ENCODE data around the gene SCGB3A1.

The SCGB3A1 gene, protein sequence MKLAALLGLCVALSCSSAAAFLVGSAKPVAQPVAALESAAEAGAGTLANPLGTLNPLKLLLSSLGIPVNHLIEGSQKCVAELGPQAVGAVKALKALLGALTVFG

DNA sequence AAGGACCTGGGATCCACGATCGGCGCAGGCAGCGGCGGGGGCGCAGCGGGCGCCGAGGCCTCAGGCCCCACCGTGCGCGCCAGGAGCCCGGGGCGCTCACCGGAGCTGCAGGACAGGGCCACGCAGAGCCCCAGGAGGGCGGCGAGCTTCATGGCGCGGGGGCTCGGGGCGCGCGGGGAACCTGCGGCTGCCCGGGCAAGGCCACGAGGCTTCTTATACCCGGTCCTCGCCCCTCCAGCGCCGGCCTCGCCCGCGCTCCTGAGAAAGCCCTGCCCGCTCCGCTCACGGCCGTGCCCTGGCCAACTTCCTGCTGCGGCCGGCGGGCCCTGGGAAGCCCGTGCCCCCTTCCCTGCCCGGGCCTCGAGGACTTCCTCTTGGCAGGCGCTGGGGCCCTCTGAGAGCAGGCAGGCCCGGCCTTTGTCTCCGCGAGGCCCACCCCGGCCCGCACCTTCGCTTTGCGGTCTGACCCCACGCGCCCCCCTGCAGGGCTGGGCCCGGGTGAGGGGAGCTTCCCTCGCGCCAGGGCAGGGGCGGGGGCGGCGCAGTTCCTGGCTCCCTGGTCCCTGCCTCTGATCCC lies at the start of gene SCGB3A1:
TSS of gene SCGB3A1 (minus strand) at position 189 of the 577 bp plus-strand sequence. CDS start at position 152, 37 bp downstream.
- DNase-seq = peak; percentile 16

GRCh38 chr5:180640611-180640860 lies 49.2 kb upstream of the SCGB3A1 start:
- no peak for DNase-seq

GRCh38 chr5:180639741-180640610 lies 48.7 kb upstream of the SCGB3A1 start:
- DNase-seq = no peak

DNA sequence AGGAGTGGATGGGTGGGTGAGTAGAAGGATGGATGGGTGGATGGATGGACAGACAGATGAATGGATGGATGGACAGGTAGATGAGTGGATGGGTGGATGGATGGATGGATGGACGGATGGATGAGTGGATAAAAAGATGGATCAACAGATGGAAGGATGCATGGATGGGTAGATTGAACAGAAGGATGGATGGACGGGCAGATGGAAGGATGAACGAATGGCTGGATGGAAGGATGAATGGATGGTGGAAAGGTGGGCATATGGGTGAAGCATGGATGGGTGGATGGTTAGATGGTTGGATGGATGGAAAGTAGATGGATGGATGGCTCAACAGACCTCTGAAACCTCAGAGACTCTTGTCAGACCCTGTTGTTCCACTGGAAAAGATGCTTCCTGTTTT lies 48.0 kb upstream of the SCGB3A1 start:
- DNase-seq = no peak

GRCh38 chr5:180637962-180638680 lies 46.8 kb upstream of the SCGB3A1 start:
- no peak for DNase-seq

GRCh38 chr5:180636403-180637075 lies 45.2 kb upstream of the SCGB3A1 start:
- no peak for DNase-seq

GRCh38 chr5:180636016-180636402 lies 44.7 kb upstream of the SCGB3A1 start:
- no peak for DNase-seq

- DNase-seq = no peak
These were observed 42.2 kb upstream of the SCGB3A1 start for GRCh38 chr5:180633283-180634177.

DNA sequence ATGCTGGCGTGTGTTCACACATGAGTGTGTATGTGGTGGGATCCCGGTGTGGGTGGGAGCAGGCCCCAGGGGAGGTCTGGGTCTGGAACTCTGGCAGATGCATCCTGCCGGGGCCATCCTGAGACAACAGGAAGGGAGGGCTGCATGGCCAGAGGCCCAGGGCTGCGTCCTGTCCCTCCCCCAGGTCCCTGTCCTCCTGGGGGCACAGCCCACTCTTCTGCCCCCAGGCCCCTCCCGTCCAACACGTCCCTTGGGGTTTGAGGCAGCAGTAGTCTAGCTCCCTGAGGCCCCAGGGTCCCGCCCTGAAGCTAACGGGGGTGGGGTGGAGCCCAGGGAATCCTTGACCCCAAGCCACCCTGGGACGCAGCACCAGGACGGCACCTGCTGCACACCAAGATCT lies 41.5 kb upstream of the SCGB3A1 start:
- no peak for DNase-seq

DNA sequence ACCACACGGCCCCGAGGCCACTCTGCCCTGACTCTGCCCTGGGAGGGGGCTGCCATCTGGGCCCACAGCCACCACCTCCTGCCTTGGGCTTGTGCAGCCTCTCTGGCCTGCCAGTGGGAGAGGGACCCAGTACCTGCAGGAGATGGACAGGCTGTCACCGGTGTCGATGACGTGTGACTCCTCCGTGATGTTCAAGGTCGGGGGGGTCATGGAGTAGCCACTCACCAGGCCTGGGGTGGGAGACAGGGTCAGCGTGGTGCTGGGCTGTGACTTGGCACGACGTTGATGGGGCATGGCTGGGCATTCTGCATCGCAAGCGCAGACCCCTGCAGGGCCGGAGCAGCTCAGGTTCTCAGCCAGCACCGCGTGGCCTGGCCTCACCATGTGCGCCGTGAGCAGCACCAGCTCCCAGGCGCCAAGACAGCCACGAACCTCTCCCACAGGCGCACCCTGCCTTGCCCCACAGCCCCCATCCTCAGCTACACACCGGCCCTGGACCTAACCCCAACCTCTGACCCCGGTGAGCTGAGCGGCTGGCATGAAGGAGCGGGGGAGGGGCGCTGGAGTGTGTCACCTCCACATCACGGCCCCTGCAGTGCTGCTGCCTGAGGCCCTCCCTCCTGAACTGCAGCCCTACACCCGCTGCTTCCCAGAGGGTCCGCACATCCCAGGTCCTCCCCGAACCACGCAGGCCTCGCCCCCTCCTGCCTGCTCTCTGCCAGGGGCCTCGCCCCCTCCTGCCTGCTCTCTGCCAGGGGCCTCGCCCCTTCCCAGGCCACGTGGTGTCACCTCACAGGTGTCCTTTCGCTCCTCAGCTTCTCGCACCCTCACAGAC lies 40.5 kb upstream of the SCGB3A1 start:
- no peak for DNase-seq

DNA sequence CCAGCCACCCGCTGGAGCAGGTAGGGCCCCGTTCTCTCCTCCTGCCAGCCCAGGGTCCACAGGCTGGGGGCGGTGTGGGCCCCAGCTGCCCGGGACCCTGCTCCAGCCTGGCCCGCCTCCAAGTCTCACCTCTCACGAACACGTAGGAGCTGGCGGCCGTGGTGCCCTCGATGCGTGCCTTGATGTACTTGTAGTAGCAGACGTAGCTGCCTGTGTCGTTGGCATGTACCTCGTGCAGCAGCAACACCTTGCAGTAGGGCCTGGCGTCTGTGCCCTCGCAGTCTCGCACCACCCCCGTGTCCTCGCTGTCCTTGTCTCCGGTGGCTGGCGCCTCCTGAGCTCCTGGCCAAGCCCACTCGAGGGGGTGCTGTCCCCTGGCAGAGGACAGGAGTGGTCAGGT lies 39.1 kb upstream of the SCGB3A1 start:
- DNase-seq = no peak

GRCh38 chr5:180629831-180630382 lies 38.6 kb upstream of the SCGB3A1 start:
- no peak for DNase-seq

DNA sequence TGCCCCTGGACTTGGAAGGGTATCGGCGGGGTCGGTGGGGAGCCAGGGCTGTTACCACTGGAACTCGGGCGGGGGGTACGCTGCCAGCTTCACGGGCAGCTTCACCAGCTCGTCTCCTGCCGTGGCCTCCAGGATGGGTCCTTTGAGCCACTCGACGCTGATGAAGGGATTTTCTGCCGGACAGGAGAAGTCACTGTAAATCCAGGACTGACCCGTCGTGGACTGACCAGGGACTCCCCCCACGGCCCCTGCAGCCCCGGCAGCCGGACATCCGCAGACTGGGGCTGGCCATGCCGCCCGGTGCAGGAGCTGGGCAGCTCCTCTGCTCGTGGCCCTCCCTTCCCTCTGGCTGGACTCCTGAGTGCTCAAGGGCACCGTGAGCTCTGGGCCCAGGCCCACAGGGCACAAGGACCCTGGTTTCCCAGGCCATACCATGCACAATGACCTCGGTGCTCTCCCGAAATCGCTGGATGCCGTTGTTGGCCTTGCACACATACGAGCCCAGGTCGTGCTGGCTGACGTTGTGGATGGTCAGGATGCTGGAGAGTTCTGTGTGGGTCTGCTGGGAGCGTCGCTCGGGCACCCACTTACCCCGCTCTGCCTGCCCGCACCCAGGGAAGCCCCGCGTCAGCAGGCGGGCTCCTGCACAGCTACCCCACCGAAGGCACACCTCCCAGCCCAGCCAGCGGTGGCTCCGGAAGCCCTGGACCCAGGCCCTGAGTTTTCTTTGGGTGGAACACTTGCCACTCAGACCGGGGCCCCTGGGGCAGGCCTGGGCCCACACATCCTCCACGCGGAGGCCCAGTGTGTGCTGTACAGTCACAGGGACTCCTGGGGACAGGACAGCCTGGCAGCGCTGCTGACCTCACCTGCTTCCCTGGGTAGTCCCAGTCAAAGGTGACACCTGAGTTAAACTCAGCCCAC lies 37.8 kb upstream of the SCGB3A1 start:
- DNase-seq = no peak

- DNase-seq = no peak
These were observed 36.9 kb upstream of the SCGB3A1 start for GRCh38 chr5:180628211-180628610.

DNA sequence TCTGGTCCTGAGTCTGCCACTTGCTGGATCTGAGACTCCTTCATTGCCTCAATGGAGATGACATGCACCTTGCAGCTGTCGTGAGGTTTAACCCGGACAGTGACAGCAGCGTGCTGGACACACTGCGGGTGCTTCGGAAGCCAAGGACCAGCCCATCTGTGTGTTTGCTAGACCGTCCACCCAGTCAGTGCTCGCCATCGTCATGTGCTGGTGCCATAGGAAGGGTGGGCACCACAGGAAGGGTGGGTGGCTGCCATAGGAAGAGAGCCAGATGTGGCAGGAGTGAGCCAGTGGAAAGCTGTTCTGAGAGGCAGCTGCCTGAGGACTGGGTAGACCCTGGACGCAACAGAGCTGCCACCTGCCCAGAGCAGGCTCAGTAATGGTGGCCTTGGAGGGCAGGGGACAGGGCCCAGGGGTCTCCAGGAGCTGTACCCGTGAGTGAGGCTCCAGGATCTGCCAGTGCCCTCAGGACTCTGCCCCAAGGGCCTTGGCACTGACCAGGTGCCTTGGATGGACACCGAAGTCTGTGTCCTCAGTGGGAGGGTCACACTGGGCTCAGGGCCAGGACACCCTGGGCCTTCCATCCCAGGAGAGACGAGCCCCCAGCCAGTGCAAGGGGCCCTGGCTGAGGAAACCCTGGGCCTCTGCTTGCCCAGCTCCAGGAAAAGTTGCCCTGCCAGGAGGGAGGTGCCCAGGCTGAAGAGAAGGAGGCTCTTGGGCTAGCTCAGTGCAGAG lies 36.3 kb upstream of the SCGB3A1 start:
- no peak for DNase-seq

DNA sequence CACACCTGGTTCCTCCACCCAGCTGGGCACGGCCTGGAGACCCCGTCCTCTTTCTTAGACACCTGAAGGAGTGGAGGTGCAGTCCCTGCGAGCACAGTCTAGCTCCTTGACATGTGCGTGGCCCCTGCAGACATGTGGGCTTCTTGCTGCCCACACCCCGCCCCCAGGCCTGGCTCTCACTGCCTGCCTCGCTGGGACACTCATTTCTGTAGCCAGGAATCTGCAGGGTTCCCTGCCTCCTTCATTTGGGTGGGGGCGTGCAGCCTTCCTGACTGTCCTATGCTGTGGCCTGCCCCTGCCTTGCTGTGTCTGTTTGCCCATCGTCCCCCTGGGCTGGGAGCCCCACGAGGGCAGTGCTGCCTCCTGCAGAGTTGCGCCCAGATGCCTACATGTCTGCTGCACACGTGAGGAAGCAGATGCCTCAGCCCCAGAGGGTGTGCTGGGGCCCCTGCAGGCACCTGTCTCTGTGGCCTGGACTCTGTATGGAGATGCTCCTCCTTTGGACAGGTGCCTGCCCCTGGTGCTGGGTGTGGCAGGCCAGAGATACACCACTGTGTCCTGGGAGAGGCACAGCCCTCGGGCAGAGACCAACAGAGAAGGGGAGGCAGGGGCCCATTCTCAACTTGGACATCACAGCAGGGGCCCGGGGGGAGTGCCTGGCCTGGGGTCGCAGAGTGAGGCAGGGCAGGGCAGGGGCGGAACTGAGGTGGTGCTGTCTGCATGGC lies 35.5 kb upstream of the SCGB3A1 start:
- DNase-seq = no peak

DNA sequence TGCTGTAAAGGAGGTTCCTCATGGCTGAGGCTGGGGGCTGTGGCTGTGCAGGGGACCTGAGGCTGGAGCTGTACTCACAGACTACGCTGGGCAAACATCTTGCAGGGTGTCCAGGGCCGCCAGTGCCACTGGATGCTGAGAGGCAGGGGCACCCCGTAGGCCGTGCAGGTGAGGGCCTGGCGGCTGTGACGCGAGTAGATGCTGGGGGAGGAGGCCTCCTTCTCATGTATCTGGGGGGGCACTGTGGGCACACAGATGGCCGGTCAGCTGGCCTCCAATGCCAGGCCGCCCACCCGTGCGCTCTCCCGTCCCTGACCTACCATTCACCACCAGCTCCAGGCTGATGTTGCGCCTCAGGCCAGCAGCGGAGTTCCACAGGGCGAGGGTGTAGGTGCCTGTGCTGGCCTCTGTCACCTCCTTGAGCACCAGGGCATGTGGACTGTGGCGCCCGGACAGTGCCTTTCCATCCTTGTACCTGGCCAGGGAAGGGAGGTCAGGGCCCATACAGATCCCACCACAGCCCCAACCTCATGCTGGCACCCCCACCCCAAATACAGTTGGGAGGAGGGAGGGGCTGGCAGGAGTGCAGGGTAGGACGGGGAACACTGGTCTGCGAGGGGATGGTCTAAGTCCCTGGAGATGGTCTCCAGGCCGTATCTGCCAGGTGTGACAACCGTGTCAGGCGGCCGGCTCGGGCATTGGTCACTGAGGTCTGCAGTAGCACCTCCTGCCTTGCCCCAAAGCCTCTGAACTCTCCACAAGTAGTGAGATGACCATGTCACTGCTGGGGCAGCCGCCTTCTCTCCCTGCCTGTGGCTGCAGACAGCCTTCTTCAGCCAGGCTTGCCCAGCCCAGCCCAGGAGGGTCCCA lies 34.7 kb upstream of the SCGB3A1 start:
- DNase-seq = no peak
